Fibroblast of lung (primary cell): ENCODE data around the gene LUC7L2. TPM values are rescaled to one million over a fixed set of nuclear protein-coding genes. Genes with fewer than 3 reads are reported as not detected.
A peak's percentile ranks its signal among the peaks of the same experiment; 100 is the strongest.
"Not testable (repeated sequence)": the region's sequence is repeated elsewhere in the genome, so short reads cannot be mapped to it uniquely, and the experiment has no call there.

Experiments
- DNase-seq, 2 donors: peaks; one replicate each; pipeline versions ENCODE4 v3.0.0 to v3.0.0-alpha.2; 2010; ENCODE audit warnings: low read depth in 2 of 2
- H2AFZ ChIP-seq: 2 replicates; pipeline ENCODE4 v1.5.1; 2012; ENCODE audit warnings: low read length, control low read depth, inconsistent platforms
- H3K27ac ChIP-seq: 2 replicates; pipeline ENCODE4 v1.5.1; 2011; ENCODE audit warnings: low read length, control low read depth; ENCODE audit not compliant: insufficient read depth
- H3K27me3 ChIP-seq: 2 replicates; pipeline ENCODE4 v1.5.1; 2011; ENCODE audit warnings: mild to moderate bottlenecking, low read length; ENCODE audit not compliant: control insufficient read depth, insufficient read depth
- H3K36me3 ChIP-seq: 2 replicates; pipeline ENCODE4 v1.5.1; 2011; ENCODE audit warnings: low read length; ENCODE audit not compliant: control insufficient read depth, insufficient read depth
- H3K4me1 ChIP-seq: 2 replicates; pipeline ENCODE4 v1.5.1; 2011; ENCODE audit warnings: low read length; ENCODE audit not compliant: control insufficient read depth, insufficient read depth; ENCODE audit errors: extremely low read depth
- H3K4me2 ChIP-seq: 2 replicates; pipeline ENCODE4 v1.5.1; 2011; ENCODE audit warnings: low read length, control low read depth; ENCODE audit not compliant: insufficient read depth; ENCODE audit errors: extremely low read depth
- H3K4me3 ChIP-seq, 4 experiments: fragments of 200-600 bp in 1 of 4; sonication (generic) in 1 of 4; replicated peaks in 1 of 4; 2 replicates each; pipeline ENCODE4 v1.5.1; 2011 to 2016; ENCODE audit warnings: low read length in 4 of 4, low read depth in 3 of 4, mild to moderate bottlenecking in 3 of 4, control low read depth in 2 of 4, inconsistent platforms in 1 of 4, mixed read lengths in 1 of 4; ENCODE audit not compliant: insufficient read depth in 1 of 4; ENCODE audit errors: control extremely low read depth in 1 of 4
- H3K79me2 ChIP-seq: 2 replicates; pipeline ENCODE4 v1.5.1; 2012; ENCODE audit warnings: mild to moderate bottlenecking, low read length, inconsistent platforms; ENCODE audit not compliant: control insufficient read depth, insufficient read depth
- H3K9ac ChIP-seq: 2 replicates; pipeline ENCODE4 v1.5.1; 2011; ENCODE audit warnings: mild to moderate bottlenecking, low read length, control low read depth; ENCODE audit not compliant: insufficient read depth
- H3K9me3 ChIP-seq: 2 replicates; pipeline ENCODE4 v1.5.1; 2012; ENCODE audit warnings: low read depth, low read length; ENCODE audit not compliant: control insufficient read depth, insufficient read depth
- H4K20me1 ChIP-seq: 2 replicates; pipeline ENCODE4 v1.5.1; 2011; ENCODE audit warnings: low read length; ENCODE audit not compliant: control insufficient read depth, insufficient read depth; ENCODE audit errors: extremely low read depth
- EZH2 ChIP-seq: IDR thresholded peaks from 2 replicates; pipeline ENCODE4 v1.5.1; 2012; ENCODE audit warnings: low read length, control low read depth, mild to moderate bottlenecking; ENCODE audit errors: missing control alignments
- polyA plus RNA-seq, 2 donors: library from polyadenylated mRNA; depleted of rRNA in 1 of 2; stranded (reverse) in 1 of 2; unstranded in 1 of 2; fragments of >200 nt; gene quantifications; 2 replicates each; pipeline ENCODE4 v1.2.1, GENCODE V29; 2011 to 2012; ENCODE audit warnings: missing spikeins in 1 of 2
- total RNA-seq: library from RNA; depleted of rRNA; stranded (reverse); fragments of >200 nt; gene quantifications from 2 replicates; pipeline ENCODE4 v1.2.1, GENCODE V29; 2014
- TF ChIP-seq, protein P1 (sequence below), 2 donors: IDR thresholded peaks in 1 of 2; conservative IDR thresholded peaks in 1 of 2; 1 replicate in 1 of 2; 2 replicates in 1 of 2; pipeline ENCODE4 v1.5.1; 2011 to 2012; ENCODE audit warnings: low read length in 2 of 2, control low read depth in 1 of 2, inconsistent platforms in 1 of 2, low read depth in 1 of 2, mild to moderate bottlenecking in 1 of 2

The LUC7L2 gene
- total and polyA plus RNA-seq, 2 donors (not counting 1 experiment from before 2014, with no cell fraction given): 38.5 to 48.7 TPM

DNA sequence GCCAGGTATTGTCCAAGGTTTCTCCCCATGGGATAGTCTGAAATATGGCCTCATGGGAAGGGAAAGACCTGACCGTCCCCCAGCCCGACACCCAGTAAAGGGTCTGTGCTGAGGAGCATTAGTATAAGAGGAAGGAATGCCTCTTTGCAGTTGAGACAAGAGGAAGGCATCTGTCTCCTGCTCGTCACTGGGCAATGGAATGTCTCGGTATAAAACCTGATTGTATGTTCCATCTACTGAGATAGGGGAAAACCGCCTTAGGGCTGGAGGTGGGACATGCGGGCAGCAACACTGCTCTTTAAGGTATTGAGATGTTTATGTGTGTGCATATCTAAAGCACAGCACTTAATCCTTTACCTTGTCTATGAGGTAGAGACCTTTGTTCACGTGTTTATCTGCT, 108.0 kb downstream of the LUC7L2 start:
- not testable (repeated sequence) for H3K4me3 ChIP-seq

DNA sequence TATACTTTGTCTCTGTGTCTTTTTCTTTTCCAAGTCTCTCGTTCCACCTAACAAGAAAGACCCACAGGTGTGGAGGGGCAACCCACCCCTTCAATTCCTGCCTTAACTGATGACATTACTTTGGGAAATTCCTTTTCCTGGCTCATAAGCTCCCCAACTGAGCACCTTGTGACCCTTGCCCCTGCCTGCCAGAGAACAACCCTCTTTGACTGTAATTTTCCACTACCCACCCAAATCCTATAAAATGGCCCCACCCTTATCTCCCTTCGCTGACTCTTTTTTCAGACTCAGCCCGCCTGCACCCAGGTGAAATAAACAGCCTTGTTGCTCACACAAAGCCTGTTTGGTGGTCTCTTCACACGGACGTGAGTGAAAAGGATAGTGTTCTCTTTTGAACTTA, 108.6 kb downstream of the LUC7L2 start:
- H3K27me3 ChIP-seq, H3K4me2 ChIP-seq, DNase-seq, H3K27ac ChIP-seq, H3K79me2 ChIP-seq, H3K9me3 ChIP-seq, H3K36me3 ChIP-seq, H4K20me1 ChIP-seq, H3K4me1 ChIP-seq, H3K4me3 ChIP-seq, H3K9ac ChIP-seq, H2AFZ ChIP-seq: not testable (repeated sequence)

More for the DNA sequence above, 108.0 kb downstream of the LUC7L2 start:
- H3K27me3 ChIP-seq, DNase-seq, H2AFZ ChIP-seq, H3K4me2 ChIP-seq, H3K27ac ChIP-seq, H3K36me3 ChIP-seq, H3K9me3 ChIP-seq, H3K4me1 ChIP-seq, H3K9ac ChIP-seq, H3K79me2 ChIP-seq, H4K20me1 ChIP-seq: not testable (repeated sequence)

DNA sequence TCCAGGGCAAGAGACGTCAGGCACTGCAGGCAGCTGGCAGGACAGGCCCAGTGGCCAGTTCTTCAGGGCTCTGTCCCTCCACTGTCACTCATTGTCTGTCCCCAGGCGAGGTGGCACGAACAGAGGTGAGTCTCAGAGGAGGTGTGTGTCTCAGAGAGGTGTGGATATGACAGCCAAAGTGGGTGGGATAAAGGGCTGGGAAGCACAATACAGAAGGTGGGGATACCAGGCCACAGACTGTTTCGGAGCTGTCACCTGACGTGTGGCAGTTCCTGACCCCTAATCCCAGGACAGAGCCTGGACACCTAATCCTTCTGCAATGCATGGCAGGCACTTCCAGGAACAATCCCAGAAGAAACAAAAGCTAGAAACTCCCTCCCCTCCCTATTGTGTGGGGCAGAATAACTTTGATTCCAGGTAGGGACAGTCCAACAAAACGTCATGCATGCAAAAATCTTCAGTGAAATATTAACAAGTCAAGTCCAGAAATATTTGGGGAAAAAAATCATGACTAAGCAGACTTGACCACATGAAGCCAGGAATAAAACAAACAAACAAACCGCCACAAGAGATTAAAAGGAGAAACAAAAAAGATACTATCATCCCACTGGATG, 112.2 kb downstream of the LUC7L2 start:
- no peaks in the 10 kb centered on the region for H3K36me3 ChIP-seq
- H3K4me3 ChIP-seq: no peak overlapping the region
- no peaks in the 10 kb centered on the region for H3K4me1 ChIP-seq
- no peaks in the 10 kb centered on the region for H3K27me3 ChIP-seq
- no peak for TF ChIP-seq EZH2
- TF ChIP-seq, protein P1, sequence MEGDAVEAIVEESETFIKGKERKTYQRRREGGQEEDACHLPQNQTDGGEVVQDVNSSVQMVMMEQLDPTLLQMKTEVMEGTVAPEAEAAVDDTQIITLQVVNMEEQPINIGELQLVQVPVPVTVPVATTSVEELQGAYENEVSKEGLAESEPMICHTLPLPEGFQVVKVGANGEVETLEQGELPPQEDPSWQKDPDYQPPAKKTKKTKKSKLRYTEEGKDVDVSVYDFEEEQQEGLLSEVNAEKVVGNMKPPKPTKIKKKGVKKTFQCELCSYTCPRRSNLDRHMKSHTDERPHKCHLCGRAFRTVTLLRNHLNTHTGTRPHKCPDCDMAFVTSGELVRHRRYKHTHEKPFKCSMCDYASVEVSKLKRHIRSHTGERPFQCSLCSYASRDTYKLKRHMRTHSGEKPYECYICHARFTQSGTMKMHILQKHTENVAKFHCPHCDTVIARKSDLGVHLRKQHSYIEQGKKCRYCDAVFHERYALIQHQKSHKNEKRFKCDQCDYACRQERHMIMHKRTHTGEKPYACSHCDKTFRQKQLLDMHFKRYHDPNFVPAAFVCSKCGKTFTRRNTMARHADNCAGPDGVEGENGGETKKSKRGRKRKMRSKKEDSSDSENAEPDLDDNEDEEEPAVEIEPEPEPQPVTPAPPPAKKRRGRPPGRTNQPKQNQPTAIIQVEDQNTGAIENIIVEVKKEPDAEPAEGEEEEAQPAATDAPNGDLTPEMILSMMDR (conservative IDR thresholded peaks at IDR 0.05 in 1 of 2, IDR thresholded peaks at IDR 0.05 in 1 of 2; ENCODE audit: low read depth in 1 of 2, low read length in 2 of 2): no peak
- H4K20me1 ChIP-seq: no peaks in the 10 kb centered on the region
- H3K9ac ChIP-seq: no peak overlapping the region
- no peak overlapping the region for H2AFZ ChIP-seq
- DNase-seq: peak; percentile 48 to 63
- H3K4me2 ChIP-seq: no peak overlapping the region
- H3K79me2 ChIP-seq: no peaks in the 10 kb centered on the region
- no peak overlapping the region for H3K27ac ChIP-seq
- no peaks in the 10 kb centered on the region for H3K9me3 ChIP-seq

Other genes starting within 250 kb of the LUC7L2 start
- gene UBN2, start 128.7 kb upstream of the LUC7L2 start, total RNA-seq: 4.1 and 5.9 TPM in 2 replicates
- gene UBN2, start 128.7 kb upstream of the LUC7L2 start, polyA plus RNA-seq: 2.2 and 2.3 TPM in 2 replicates
- gene FMC1, start 18.6 kb upstream of the LUC7L2 start, total RNA-seq: 11.0 and 23.0 TPM in 2 replicates
- 10.1 and 14.0 TPM in 2 replicates for gene FMC1, start 18.6 kb upstream of the LUC7L2 start, polyA plus RNA-seq
- not detected in 2 replicates for gene KLRG2, start 123.8 kb downstream of the LUC7L2 start, total RNA-seq
- 0.02 TPM in 1 of 2 replicates, not detected in the other for gene KLRG2, start 123.8 kb downstream of the LUC7L2 start, polyA plus RNA-seq
- not detected in 2 replicates for gene CLEC2L, start 163.8 kb downstream of the LUC7L2 start, total RNA-seq
- gene CLEC2L, start 163.8 kb downstream of the LUC7L2 start, polyA plus RNA-seq: not detected in 2 replicates